ENCODE results near the gene PPP2R1B. TPM values are rescaled to one million over a fixed set of nuclear protein-coding genes. Genes with fewer than 3 reads are reported as not detected.

The PPP2R1B gene
- polyA plus RNA-seq, 1 donor from 2014 or later = 10.4 TPM

DNA sequence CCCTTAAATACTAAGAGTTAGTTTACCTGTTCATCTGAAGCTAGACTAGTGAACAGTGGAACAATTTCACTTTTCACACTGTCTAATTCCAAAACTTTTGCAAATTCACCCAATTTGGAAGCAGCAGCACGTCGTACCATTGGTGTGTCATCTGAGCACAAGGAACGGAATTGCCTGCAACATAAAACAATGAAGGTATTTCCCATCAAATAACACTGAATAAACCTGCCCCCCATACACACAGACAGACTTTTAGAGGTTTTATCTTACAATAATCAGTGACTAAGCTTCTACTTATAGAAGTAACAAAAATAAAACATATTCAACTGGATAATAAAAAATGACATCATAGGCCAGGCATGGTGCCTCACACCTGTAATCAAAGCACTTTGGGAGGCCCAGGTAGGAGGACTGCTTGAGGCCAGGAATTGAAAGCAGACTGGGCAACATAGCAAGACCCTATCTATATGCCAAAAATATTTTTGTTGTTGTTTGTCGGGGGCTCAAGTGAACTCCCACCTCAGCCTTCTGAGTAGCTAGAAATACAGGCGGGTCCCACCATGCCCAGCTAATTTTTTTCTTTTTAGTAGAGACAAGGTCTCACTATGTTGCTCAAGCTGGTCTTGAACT is 6.3 kb downstream of the PPP2R1B start:
- no peaks in the 10 kb centered on the region for H3K27me3 ChIP-seq (ENCODE audit: insufficient read depth, low read depth, low read length)
- no peaks in the 10 kb centered on the region for H3K9me2 ChIP-seq (ENCODE audit: insufficient read depth, low read length)
- TF ChIP-seq EZH2 (IDR thresholded peaks at IDR 0.05; ENCODE audit: borderline replicate concordance, insufficient read depth, low read length, poor library complexity, severe bottlenecking) (no peak), RAD21 (conservative IDR thresholded peaks at IDR 0.05) (no peak), TAF1 (IDR thresholded peaks at IDR 0.05; ENCODE audit: low read depth) (no peak), POLR2AphosphoS5 (IDR thresholded peaks at IDR 0.05) (no peak), SMC3 (conservative IDR thresholded peaks at IDR 0.05; ENCODE audit: poor library complexity) (no peak), MXI1 (conservative IDR thresholded peaks at IDR 0.05; ENCODE audit: poor library complexity, severe bottlenecking) (no peak), EP300 (conservative IDR thresholded peaks at IDR 0.05; ENCODE audit: poor library complexity, severe bottlenecking) (no peak)
- TF ChIP-seq, protein P1, sequence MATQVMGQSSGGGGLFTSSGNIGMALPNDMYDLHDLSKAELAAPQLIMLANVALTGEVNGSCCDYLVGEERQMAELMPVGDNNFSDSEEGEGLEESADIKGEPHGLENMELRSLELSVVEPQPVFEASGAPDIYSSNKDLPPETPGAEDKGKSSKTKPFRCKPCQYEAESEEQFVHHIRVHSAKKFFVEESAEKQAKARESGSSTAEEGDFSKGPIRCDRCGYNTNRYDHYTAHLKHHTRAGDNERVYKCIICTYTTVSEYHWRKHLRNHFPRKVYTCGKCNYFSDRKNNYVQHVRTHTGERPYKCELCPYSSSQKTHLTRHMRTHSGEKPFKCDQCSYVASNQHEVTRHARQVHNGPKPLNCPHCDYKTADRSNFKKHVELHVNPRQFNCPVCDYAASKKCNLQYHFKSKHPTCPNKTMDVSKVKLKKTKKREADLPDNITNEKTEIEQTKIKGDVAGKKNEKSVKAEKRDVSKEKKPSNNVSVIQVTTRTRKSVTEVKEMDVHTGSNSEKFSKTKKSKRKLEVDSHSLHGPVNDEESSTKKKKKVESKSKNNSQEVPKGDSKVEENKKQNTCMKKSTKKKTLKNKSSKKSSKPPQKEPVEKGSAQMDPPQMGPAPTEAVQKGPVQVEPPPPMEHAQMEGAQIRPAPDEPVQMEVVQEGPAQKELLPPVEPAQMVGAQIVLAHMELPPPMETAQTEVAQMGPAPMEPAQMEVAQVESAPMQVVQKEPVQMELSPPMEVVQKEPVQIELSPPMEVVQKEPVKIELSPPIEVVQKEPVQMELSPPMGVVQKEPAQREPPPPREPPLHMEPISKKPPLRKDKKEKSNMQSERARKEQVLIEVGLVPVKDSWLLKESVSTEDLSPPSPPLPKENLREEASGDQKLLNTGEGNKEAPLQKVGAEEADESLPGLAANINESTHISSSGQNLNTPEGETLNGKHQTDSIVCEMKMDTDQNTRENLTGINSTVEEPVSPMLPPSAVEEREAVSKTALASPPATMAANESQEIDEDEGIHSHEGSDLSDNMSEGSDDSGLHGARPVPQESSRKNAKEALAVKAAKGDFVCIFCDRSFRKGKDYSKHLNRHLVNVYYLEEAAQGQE (IDR thresholded peaks at IDR 0.05; ENCODE audit: borderline replicate concordance) = no peak
- TF ChIP-seq, protein P2, sequence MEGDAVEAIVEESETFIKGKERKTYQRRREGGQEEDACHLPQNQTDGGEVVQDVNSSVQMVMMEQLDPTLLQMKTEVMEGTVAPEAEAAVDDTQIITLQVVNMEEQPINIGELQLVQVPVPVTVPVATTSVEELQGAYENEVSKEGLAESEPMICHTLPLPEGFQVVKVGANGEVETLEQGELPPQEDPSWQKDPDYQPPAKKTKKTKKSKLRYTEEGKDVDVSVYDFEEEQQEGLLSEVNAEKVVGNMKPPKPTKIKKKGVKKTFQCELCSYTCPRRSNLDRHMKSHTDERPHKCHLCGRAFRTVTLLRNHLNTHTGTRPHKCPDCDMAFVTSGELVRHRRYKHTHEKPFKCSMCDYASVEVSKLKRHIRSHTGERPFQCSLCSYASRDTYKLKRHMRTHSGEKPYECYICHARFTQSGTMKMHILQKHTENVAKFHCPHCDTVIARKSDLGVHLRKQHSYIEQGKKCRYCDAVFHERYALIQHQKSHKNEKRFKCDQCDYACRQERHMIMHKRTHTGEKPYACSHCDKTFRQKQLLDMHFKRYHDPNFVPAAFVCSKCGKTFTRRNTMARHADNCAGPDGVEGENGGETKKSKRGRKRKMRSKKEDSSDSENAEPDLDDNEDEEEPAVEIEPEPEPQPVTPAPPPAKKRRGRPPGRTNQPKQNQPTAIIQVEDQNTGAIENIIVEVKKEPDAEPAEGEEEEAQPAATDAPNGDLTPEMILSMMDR (IDR thresholded peaks at IDR 0.05; ENCODE audit: poor library complexity, severe bottlenecking) = no peak
- no peaks in the 10 kb centered on the region for H3K9me3 ChIP-seq (ENCODE audit: low read length)
- no peak overlapping the region for H3K4me3 ChIP-seq (ENCODE audit: low read length)
- peaks cover 16% of the 10 kb centered on the region for H3K36me3 ChIP-seq (ENCODE audit: insufficient read depth, low read length)
- H3K79me2 ChIP-seq (replicated peaks; ENCODE audit: insufficient read depth, low read length) = peaks cover 8% of the 10 kb centered on the region
- H3K9ac ChIP-seq (ENCODE audit: low read length) = no peak overlapping the region
- no peaks in the 10 kb centered on the region for H4K20me1 ChIP-seq (ENCODE audit: insufficient read depth)
- H3K4me2 ChIP-seq (ENCODE audit: low read length) = no peak overlapping the region
- H3F3A ChIP-seq (ENCODE audit: insufficient read depth, low read length, poor library complexity, severe bottlenecking) = no peaks in the 10 kb centered on the region
- H3K27ac ChIP-seq (ENCODE audit: low read length) = no peak overlapping the region
- H2AFZ ChIP-seq (ENCODE audit: low read depth, low read length) = no peak overlapping the region

DNA sequence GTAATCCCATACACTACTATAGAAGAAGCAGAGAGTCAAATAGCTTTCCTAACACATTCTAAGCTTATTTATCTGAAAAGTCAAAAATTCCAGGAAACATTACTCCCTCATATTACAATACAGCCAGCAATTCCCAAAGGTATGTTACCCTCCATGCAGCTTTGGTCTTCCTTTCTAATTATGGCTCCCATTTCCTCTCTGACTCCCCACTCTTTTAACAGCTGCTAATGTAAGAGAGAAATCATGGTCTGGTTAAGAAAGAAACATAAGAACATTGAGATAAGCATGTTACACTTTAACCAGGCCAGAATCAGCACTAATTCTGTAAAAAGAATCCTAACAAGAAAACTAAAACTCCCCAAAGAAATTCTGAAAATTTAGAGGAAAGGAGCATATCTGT is 6.8 kb downstream of the PPP2R1B start:
- H3K4me3 ChIP-seq (ENCODE audit: low read length) = no peak overlapping the region
- H3K9ac ChIP-seq (ENCODE audit: low read length) = no peak overlapping the region
- no peaks in the 10 kb centered on the region for H3K9me2 ChIP-seq (ENCODE audit: insufficient read depth, low read length)
- no peak overlapping the region for H3K4me2 ChIP-seq (ENCODE audit: low read length)
- H2AFZ ChIP-seq (ENCODE audit: low read depth, low read length) = no peak overlapping the region
- H3K27ac ChIP-seq (ENCODE audit: low read length) = no peak overlapping the region
- no peaks in the 10 kb centered on the region for H3K27me3 ChIP-seq (ENCODE audit: insufficient read depth, low read depth, low read length)
- no peaks in the 10 kb centered on the region for H3K9me3 ChIP-seq (ENCODE audit: low read length)
- TF ChIP-seq MXI1 (conservative IDR thresholded peaks at IDR 0.05; ENCODE audit: poor library complexity, severe bottlenecking) (no peak), EP300 (conservative IDR thresholded peaks at IDR 0.05; ENCODE audit: poor library complexity, severe bottlenecking) (no peak)
- TF ChIP-seq, protein P2 (IDR thresholded peaks at IDR 0.05; ENCODE audit: poor library complexity, severe bottlenecking) = no peak
- H3K36me3 ChIP-seq (ENCODE audit: insufficient read depth, low read length) = peaks cover 16% of the 10 kb centered on the region
- H3F3A ChIP-seq (ENCODE audit: insufficient read depth, low read length, poor library complexity, severe bottlenecking) = no peaks in the 10 kb centered on the region
- H3K79me2 ChIP-seq (replicated peaks; ENCODE audit: insufficient read depth, low read length) = peaks cover 3% of the 10 kb centered on the region
- H4K20me1 ChIP-seq (ENCODE audit: insufficient read depth) = no peaks in the 10 kb centered on the region

Data from neural cell (in vitro differentiated cells).